ENCODE results near the gene WBP2.

DNA sequence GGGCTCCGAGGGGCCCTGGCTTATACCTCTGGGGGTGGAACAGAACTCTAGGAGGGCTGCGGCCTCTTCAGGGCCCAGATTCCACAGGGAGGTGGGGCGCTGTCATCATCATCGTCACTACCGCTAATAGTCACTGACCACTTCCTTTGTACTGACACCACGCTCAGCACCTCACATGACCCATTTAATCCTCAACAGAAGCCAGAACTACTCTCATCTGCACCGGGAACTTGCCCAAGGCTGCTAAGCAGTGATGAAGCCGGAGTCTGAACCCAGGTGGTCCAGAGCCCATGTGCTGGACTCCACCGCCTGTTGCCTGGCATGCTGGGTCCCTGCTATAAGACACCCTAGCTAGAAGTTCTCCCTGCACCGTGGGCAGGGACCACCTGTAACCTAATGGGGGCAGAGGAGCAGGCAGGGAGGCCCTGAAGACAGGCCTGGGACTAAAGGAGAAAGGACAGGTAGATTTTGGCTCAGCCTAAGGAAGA is 22.9 kb downstream of the WBP2 start:
- TF ChIP-seq, protein P1, sequence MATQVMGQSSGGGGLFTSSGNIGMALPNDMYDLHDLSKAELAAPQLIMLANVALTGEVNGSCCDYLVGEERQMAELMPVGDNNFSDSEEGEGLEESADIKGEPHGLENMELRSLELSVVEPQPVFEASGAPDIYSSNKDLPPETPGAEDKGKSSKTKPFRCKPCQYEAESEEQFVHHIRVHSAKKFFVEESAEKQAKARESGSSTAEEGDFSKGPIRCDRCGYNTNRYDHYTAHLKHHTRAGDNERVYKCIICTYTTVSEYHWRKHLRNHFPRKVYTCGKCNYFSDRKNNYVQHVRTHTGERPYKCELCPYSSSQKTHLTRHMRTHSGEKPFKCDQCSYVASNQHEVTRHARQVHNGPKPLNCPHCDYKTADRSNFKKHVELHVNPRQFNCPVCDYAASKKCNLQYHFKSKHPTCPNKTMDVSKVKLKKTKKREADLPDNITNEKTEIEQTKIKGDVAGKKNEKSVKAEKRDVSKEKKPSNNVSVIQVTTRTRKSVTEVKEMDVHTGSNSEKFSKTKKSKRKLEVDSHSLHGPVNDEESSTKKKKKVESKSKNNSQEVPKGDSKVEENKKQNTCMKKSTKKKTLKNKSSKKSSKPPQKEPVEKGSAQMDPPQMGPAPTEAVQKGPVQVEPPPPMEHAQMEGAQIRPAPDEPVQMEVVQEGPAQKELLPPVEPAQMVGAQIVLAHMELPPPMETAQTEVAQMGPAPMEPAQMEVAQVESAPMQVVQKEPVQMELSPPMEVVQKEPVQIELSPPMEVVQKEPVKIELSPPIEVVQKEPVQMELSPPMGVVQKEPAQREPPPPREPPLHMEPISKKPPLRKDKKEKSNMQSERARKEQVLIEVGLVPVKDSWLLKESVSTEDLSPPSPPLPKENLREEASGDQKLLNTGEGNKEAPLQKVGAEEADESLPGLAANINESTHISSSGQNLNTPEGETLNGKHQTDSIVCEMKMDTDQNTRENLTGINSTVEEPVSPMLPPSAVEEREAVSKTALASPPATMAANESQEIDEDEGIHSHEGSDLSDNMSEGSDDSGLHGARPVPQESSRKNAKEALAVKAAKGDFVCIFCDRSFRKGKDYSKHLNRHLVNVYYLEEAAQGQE (IDR thresholded peaks at IDR 0.05; ENCODE audit: insufficient read depth in 1 of 2, low read depth in 2 of 2, low read length in 2 of 2), result no peak
- TF ChIP-seq POLR2AphosphoS5 (IDR thresholded peaks at IDR 0.05; ENCODE audit: low read depth, low read length) (no peak), SIN3A (IDR thresholded peaks at IDR 0.05; ENCODE audit: borderline replicate concordance, insufficient read depth, low read length) (no peak), TAF1 (IDR thresholded peaks at IDR 0.05; ENCODE audit: borderline replicate concordance, insufficient read depth, low read length) (no peak)
